Endothelial cell of umbilical vein (primary cell): ENCODE results near the gene TSEN15. TPM values are rescaled to one million over a fixed set of nuclear protein-coding genes. Genes with fewer than 3 reads are reported as not detected.

Experiments used
- BruUV-seq: library from RNA; stranded (reverse); fragments of 400-500 nt; replicated peaks from 2 replicates; lab custom pipeline; 2021; lab: Mats Ljungman, UMichigan
- CTCF ChIA-PET: fragments of 300-600, 350-600 bp; sonication (Branson Sonifier 250); formaldehyde crosslinking; loops from one replicate; lab custom pipeline; 2021; ENCODE audit warnings: antibody characterized with exemption, inconsistent platforms; lab: Charles Lee
- POLR2A ChIA-PET: fragments of 300-600, 350-600 bp; sonication (Branson Sonifier 250); formaldehyde crosslinking; loops from one replicate; lab custom pipeline; 2021; ENCODE audit warnings: antibody characterized with exemption, inconsistent platforms; lab: Charles Lee
- DNase-seq: peaks from one replicate; pipeline ENCODE4 v3.0.0-alpha.2; 2011; ENCODE audit warnings: low read depth, low spot score
- FAIRE-seq: peaks from 2 replicates; lab custom pipeline; 2011; peaks lifted over from hg19 to GRCh38; lab: Jason Lieb, UNC
- H2AFZ ChIP-seq: 2 replicates; pipeline ENCODE4 v1.6.0; 2012; ENCODE audit warnings: low read depth, low read length, control low read depth, inconsistent platforms
- H3K27ac ChIP-seq: 2 replicates; pipeline ENCODE4 v1.5.1; 2011; ENCODE audit warnings: low read depth, mild to moderate bottlenecking, control low read depth, low read length, moderate library complexity; ENCODE audit not compliant: insufficient read depth
- H3K27me3 ChIP-seq, 2 experiments: 2 replicates each; pipeline versions ENCODE4 v1.6.0 to v1.6.1; 2011; ENCODE audit warnings: low read length in 2 of 2, mixed read lengths in 1 of 2; ENCODE audit not compliant: control insufficient read depth in 2 of 2, insufficient read depth in 2 of 2
- H3K36me3 ChIP-seq, 2 experiments: 2 replicates in 1 of 2; 3 replicates in 1 of 2; pipeline ENCODE4 v1.5.1; 2011; ENCODE audit warnings: low read length in 2 of 2, mild to moderate bottlenecking in 1 of 2, moderate library complexity in 1 of 2; ENCODE audit not compliant: control insufficient read depth in 2 of 2, insufficient read depth in 2 of 2; ENCODE audit errors: extremely low read depth in 1 of 2
- H3K4me1 ChIP-seq: 3 replicates; pipeline ENCODE4 v1.5.1; 2011; ENCODE audit warnings: mild to moderate bottlenecking, low read length; ENCODE audit not compliant: control insufficient read depth, insufficient read depth; ENCODE audit errors: extremely low read depth
- H3K4me2 ChIP-seq: 2 replicates; pipeline ENCODE4 v1.6.1; 2011; ENCODE audit warnings: low read length, control low read depth, mixed read lengths; ENCODE audit not compliant: insufficient read depth
- H3K4me3 ChIP-seq, 3 experiments: fragments of 200-600 bp in 1 of 3; sonication (generic), shearing (Covaris generic) in 1 of 3; replicated peaks in 1 of 3; 2 replicates each; pipeline ENCODE4 v1.5.1; 2011 to 2016; ENCODE audit warnings: control low read depth in 3 of 3, low read length in 3 of 3, mild to moderate bottlenecking in 2 of 3, inconsistent platforms in 1 of 3, low read depth in 1 of 3, moderate library complexity in 1 of 3; ENCODE audit not compliant: insufficient read depth in 1 of 3
- H3K79me2 ChIP-seq: 2 replicates; pipeline ENCODE4 v1.6.0; 2012; ENCODE audit warnings: low read length, inconsistent platforms; ENCODE audit not compliant: control insufficient read depth, insufficient read depth
- H3K9ac ChIP-seq: replicated peaks from 2 replicates; pipeline ENCODE3; 2011; ENCODE audit warnings: low read length, control low read depth; ENCODE audit not compliant: insufficient read depth; ENCODE audit errors: extremely low read depth
- H3K9me1 ChIP-seq: replicated peaks from 3 replicates; pipeline ENCODE4 v1.6.0; 2011; ENCODE audit warnings: mild to moderate bottlenecking, low read length; ENCODE audit not compliant: control insufficient read depth, insufficient read depth; ENCODE audit errors: extremely low read depth
- H3K9me3 ChIP-seq: replicated peaks from 2 replicates; pipeline ENCODE4 v1.5.1; 2012; ENCODE audit warnings: low read length, inconsistent platforms; ENCODE audit not compliant: control insufficient read depth, insufficient read depth
- H4K20me1 ChIP-seq: replicated peaks from 2 replicates; pipeline ENCODE3; 2011; ENCODE audit warnings: mild to moderate bottlenecking, low read length; ENCODE audit not compliant: control insufficient read depth, insufficient read depth; ENCODE audit errors: extremely low read depth
- EZH2 ChIP-seq: IDR thresholded peaks from 2 replicates; pipeline ENCODE4 v1.6.1; 2012; ENCODE audit warnings: borderline replicate concordance, low read depth, mild to moderate bottlenecking, moderate library complexity, low read length, inconsistent platforms; ENCODE audit not compliant: severe bottlenecking
- FOS ChIP-seq: IDR thresholded peaks from 2 replicates; pipeline ENCODE4 v1.6.1; 2011; ENCODE audit warnings: mild to moderate bottlenecking, low read length, moderate library complexity, borderline replicate concordance; ENCODE audit not compliant: insufficient read depth
- GATA2 ChIP-seq: IDR thresholded peaks from 2 replicates; pipeline ENCODE4 v1.7.0; 2011; ENCODE audit warnings: low read depth, mild to moderate bottlenecking, moderate library complexity, mixed read lengths, low read length; ENCODE audit not compliant: insufficient read length, insufficient read depth
- JUN ChIP-seq: IDR thresholded peaks from 2 replicates; pipeline ENCODE4 v1.6.1; 2011; ENCODE audit warnings: borderline replicate concordance, low read depth; ENCODE audit not compliant: insufficient read length, insufficient read depth
- MYC ChIP-seq: IDR thresholded peaks from one replicate; pipeline ENCODE4 v1.6.1; 2011; ENCODE audit warnings: mild to moderate bottlenecking, low read depth, low read length
- POLR2A ChIP-seq: IDR thresholded peaks from 2 replicates; pipeline ENCODE4 v1.6.1; 2012; ENCODE audit warnings: low read depth, mild to moderate bottlenecking, control low read depth, low read length
- POLR2AphosphoS5 ChIP-seq: IDR thresholded peaks from 2 replicates; pipeline ENCODE4 v1.6.1; 2012; ENCODE audit warnings: low read depth, mild to moderate bottlenecking, control low read depth, low read length, moderate library complexity; ENCODE audit not compliant: insufficient read depth
- dilution Hi-C: fragments of 300-500 bp; cut with MboI; formaldehyde crosslinking; loops from one replicate; pipeline ENCODE4 v1.15.0; 2019; ENCODE audit warnings: low sequenced_read_pairs; ENCODE audit not compliant: extremely low pct_ligation_motif_present
- intact Hi-C: fragments of 100-400 bp; cut with micrococcal nuclease; formaldehyde crosslinking; loops from one replicate; pipeline ENCODE4 v1.10.0; 2022
- polyA plus RNA-seq, 4 experiments: library from polyadenylated mRNA; depleted of rRNA in 3 of 4; stranded (reverse) in 3 of 4; unstranded in 1 of 4; fragments of >200 nt; gene quantifications; 2 replicates each; pipeline versions ENCODE4 v1.2.1 to v1.2.3, GENCODE V29; 2011 to 2012; ENCODE audit warnings: missing spikeins in 1 of 4
- total RNA-seq: library from RNA; stranded (reverse); gene quantifications from 2 replicates; pipeline ENCODE4 v1.2.3, GENCODE V29; 2021
- TF ChIP-seq, protein P1 (sequence below): IDR thresholded peaks from 2 replicates; pipeline ENCODE4 v1.6.1; 2011; ENCODE audit not compliant: insufficient read depth, insufficient read length
- TF ChIP-seq, protein P2 (sequence below), 2 donors: IDR thresholded peaks; 1 replicate in 1 of 2; 2 replicates in 1 of 2; pipeline ENCODE4 v1.5.1; 2011; ENCODE audit warnings: low read length in 2 of 2, mild to moderate bottlenecking in 2 of 2, moderate library complexity in 2 of 2, control low read depth in 1 of 2, inconsistent platforms in 1 of 2, low read depth in 1 of 2; ENCODE audit not compliant: insufficient read depth in 1 of 2; ENCODE audit errors: extremely low read depth in 1 of 2

The TSEN15 gene
- total and polyA plus RNA-seq, 2 donors (not counting 3 experiments of a cell fraction or from before 2014, with no cell fraction given) = 20.6 to 25.8 TPM

DNA sequence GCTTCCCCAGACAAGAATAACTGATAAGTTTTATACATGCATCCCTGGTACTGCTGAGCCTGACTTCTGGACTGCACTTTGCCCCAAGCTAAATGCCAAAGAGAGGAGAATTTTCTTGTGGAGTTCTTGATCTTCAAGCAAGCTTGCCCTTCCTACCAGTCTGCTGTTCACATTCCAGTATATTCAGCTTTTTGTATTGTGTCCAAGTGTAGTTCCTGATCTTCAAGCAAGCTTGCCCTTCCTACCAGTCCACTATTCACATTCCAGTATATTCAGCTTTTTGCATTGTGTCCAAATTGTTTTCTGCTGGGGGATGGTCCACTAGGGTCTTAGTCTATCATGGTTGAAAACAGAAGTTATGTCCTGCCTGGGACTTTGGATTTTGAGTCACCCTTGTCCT lies 894 bp upstream of the TSEN15 start:
- ChIA-PET CTCF (interaction anchor here (1.1 to 1.8 kb wide), 3 partner anchors 13 to 396 kb away, joined by 4 to 11 read pairs (median 5); no protein-coding TSS in a partner anchor), POLR2A (no interaction called here)
- no peaks in the 10 kb centered on the region for H4K20me1 ChIP-seq
- H3K4me1 ChIP-seq = peaks cover 11% of the 10 kb centered on the region
- H3K9ac ChIP-seq = peak overlapping the region; percentile 70
- no peaks in the 10 kb centered on the region for H3K9me1 ChIP-seq
- peaks cover 12 to 24% of the 10 kb centered on the region in 2 experiments for H3K27me3 ChIP-seq
- dilution Hi-C loops (no loop called here), intact Hi-C loops (loop anchor here (1.0 to 5.0 kb wide), 5 partner anchors 13 to 769 kb away; partner anchors contain the start of genes ARPC5, COLGALT2 and SMG7)
- no peaks in the 10 kb centered on the region for H3K9me3 ChIP-seq
- H2AFZ ChIP-seq = peak overlapping the region; percentile 77
- H3K79me2 ChIP-seq = peaks cover 16% of the 10 kb centered on the region
- H3K4me2 ChIP-seq = peak overlapping the region; percentile 91
- H3K27ac ChIP-seq = no peak overlapping the region
- H3K4me3 ChIP-seq = peak overlapping the region in 1 of 3 experiments; percentile 89
- H3K36me3 ChIP-seq = peaks cover 3 to 5% of the 10 kb centered on the region in 2 experiments
- BruUV-seq = no TSS peak
- FAIRE-seq (no peak), DNase-seq (no peak)
- TF ChIP-seq POLR2AphosphoS5 = no peak
- no peak for TF ChIP-seq GATA2
- TF ChIP-seq EZH2 = no peak
- TF ChIP-seq POLR2A = no peak
- TF ChIP-seq FOS = no peak
- TF ChIP-seq, protein P1, sequence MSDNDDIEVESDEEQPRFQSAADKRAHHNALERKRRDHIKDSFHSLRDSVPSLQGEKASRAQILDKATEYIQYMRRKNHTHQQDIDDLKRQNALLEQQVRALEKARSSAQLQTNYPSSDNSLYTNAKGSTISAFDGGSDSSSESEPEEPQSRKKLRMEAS = no peak
- TF ChIP-seq JUN = no peak
- TF ChIP-seq, protein P2, sequence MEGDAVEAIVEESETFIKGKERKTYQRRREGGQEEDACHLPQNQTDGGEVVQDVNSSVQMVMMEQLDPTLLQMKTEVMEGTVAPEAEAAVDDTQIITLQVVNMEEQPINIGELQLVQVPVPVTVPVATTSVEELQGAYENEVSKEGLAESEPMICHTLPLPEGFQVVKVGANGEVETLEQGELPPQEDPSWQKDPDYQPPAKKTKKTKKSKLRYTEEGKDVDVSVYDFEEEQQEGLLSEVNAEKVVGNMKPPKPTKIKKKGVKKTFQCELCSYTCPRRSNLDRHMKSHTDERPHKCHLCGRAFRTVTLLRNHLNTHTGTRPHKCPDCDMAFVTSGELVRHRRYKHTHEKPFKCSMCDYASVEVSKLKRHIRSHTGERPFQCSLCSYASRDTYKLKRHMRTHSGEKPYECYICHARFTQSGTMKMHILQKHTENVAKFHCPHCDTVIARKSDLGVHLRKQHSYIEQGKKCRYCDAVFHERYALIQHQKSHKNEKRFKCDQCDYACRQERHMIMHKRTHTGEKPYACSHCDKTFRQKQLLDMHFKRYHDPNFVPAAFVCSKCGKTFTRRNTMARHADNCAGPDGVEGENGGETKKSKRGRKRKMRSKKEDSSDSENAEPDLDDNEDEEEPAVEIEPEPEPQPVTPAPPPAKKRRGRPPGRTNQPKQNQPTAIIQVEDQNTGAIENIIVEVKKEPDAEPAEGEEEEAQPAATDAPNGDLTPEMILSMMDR (IDR thresholded peaks at IDR 0.05; ENCODE audit: extremely low read depth in 1 of 2, insufficient read depth in 1 of 2, low read depth in 1 of 2, low read length in 2 of 2) = no peak
- TF ChIP-seq MYC = no peak
